Stimulated activated CD8-positive, alpha-beta memory T cell treated with anti-CD3 and anti-CD28 coated beads, Interleukin-15, amount 100 ng/mL, for 4 hours (primary cell): ENCODE results near the gene MIEF2.

Experiments
- DNase-seq, 2 donors: peaks; one replicate each; pipeline ENCODE4 v3.0.0-alpha.2; 2020; ENCODE audit warnings: low read depth in 2 of 2

The MIEF2 gene

DNA sequence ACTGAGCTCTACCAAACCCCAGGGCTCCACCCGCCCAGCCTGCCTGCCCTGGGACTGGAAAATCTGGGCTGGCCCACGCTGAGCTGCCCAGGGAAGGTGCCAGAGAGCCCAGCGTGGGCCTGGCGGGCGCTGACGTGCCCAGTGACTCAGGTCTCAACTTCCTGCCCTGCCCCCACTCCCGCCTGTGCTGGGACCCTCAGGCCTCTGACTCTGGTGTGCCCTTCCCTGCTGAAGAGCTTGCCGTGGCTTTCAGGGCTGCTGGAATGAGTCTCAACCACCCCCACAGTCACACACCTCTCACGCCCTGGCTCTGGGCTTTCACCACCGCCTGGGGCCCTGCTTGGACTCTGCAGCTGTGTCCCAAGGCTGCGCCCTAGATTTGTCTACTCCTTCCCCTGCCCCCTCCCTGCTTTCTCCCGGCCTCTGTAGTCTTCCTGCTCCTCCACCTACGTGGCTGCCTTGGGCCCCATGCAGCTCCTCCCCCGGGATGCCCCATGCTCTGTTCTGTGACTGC lies 24.7 kb upstream of the MIEF2 start:
- DNase-seq: no peak

DNA sequence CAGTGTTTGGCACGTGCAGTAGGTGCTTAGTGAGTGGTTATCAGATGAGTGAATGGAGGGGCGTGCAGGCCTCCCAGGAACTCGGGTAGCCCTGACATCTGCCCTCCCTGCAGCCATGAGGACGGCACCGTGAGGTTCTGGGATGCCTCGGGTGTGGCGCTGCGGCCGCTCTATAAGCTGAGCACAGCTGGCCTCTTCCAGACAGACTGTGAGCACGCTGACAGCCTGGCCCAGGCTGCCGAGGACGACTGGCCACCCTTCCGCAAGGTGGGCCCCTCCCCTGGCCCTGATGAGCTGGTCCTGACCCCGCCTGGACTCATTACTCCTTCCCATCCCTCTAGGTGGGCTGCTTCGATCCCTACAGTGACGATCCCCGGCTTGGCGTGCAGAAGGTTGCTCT lies 24.0 kb upstream of the MIEF2 start:
- DNase-seq: no peak

DNA sequence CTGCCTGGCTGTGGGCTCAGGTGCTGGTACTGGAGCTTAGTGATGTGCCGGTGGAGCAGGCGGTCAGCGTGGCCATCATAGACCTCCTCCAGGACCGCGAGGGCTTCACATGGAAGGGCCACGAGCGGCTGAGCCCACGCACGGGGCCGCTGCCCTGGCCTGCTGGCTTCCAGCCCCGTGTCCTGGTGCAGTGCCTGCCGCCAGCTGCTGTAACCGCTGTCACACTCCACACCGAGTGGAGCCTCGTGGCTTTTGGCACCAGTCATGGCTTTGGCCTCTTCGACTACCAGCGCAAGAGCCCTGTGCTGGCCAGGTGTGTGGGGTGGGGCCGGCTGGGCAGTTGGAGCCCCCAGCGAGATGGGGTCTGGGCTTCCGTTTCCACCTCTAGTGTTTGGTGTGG lies 23.0 kb upstream of the MIEF2 start:
- no peak for DNase-seq

DNA sequence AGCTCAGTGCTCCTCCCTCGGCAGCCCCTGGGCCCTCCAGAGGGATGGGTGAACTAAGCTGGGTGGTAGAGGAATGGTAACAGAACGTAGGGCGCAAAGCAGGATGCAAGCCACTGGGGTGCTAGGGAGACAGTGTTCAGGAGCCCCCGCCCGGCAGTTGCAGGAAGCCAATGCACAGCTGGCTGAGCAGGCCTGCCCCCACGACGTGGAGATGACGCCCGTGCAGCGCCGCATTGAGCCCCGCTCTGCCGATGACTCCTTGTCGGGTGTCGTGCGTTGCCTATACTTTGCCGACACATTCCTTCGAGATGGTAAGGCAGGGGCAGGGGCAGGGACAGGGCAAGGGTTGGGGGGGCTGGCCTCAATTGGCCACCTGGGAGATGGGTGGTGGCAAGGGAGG lies 22.2 kb upstream of the MIEF2 start:
- DNase-seq: no peak

DNA sequence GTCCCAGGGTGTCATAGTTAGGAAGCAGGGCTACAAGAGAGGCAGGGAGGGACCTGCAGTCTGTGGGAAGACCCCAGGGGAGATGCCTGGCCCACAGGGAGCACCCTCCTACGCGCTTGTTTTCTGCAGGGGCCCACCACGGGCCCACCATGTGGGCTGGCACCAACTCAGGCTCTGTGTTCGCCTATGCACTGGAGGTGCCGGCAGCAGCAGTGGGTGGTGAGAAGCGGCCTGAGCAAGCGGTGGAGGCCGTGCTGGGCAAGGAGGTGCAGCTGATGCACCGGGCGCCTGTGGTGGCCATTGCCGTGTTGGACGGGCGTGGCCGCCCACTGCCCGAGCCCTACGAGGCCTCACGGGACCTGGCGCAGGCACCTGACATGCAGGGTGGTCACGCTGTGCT lies 20.0 kb upstream of the MIEF2 start:
- DNase-seq: no peak

DNA sequence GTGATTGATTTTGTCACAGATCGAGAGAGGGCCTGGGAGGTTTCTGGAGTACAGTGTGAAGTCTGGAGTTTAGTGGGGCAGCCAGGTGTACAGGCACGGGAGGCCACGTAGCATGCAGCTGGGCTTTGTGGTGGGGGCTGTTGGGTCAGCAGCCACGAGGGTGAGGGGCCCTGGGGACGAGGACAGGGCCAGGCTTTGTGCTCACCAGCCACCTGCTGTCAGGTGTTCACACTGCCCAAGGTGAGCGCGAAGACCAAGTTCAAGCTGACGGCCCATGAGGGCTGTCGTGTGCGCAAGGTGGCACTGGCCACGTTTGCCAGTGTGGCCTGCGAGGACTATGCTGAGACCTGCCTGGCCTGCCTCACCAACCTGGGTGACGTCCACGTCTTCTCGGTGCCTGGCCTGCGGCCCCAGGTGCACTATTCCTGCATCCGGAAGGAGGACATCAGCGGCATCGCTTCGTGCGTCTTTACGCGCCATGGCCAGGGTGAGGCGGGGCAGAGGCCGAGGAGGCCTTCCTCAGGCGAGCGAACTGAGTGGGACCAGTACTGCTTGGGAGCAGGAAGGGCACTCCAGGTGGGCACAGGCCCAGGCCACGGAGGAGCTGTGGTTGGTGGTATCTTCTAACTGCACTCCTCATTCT lies 19.1 kb upstream of the MIEF2 start:
- DNase-seq: no peak

DNA sequence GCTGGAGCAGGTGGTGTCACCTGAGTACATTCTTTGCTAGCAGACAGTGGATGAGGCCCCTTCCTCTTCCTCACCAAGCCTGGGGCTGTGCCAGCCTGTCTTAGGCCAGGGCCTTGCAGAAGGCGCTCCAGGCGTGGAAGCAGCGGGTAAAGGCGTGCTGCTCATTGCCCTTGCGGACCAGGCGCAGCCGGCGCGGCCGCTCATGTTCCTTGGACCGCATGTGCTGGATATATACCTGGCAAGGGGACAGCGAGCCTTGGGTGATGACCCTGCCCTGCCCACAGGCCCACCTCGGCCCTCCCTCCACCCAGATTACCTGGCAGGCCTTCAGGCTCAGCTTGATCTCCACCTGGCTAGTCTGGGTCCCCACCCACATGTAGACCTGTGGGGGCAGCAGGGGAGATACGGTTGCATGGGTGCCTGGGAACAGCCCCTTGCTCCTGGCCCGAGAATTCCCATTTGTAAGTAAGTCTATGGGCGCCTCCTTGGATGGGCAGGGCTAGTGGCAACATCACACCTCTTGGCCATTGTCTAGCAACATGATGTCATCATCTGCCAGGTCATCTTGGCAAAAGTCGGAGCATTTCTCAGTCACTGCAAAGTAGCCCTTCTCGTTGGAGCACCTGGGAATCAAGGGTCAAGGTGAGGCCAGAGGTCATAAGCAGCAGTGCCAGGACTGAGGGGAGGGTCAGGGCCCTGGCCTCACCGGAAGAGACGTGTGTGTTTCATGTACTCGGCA lies 15.3 kb upstream of the MIEF2 start:
- no peak for DNase-seq

DNA sequence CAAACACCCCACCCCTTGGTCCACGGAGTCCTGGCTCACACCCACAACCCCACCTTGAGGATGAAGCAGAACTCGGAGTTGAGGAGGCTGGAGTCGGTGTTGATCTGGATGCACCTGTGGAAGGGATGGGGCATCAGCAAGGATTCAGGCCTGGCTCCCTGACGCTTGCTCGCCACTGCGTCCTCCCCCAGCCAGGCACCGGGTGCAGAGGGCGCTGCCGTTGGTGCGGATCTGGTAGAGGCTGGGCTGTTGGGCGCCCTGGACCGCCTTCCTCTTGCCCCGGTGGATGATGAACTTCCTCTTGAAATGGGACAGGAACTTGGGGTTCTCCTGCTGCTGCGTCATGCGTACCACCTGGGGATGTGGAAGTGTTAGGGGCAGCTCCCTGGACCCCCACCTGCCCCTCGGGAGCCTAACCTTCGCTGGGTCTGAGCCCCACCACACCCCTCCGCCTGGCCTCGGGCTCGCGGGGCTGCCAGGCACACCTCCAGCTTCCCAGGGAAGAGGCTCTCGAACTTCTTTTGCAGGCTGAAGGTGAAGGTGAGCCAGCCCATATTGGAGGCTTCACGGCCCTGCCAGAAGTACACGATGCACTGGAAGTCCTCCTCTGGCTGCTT lies 14.2 kb upstream of the MIEF2 start:
- no peak for DNase-seq

DNA sequence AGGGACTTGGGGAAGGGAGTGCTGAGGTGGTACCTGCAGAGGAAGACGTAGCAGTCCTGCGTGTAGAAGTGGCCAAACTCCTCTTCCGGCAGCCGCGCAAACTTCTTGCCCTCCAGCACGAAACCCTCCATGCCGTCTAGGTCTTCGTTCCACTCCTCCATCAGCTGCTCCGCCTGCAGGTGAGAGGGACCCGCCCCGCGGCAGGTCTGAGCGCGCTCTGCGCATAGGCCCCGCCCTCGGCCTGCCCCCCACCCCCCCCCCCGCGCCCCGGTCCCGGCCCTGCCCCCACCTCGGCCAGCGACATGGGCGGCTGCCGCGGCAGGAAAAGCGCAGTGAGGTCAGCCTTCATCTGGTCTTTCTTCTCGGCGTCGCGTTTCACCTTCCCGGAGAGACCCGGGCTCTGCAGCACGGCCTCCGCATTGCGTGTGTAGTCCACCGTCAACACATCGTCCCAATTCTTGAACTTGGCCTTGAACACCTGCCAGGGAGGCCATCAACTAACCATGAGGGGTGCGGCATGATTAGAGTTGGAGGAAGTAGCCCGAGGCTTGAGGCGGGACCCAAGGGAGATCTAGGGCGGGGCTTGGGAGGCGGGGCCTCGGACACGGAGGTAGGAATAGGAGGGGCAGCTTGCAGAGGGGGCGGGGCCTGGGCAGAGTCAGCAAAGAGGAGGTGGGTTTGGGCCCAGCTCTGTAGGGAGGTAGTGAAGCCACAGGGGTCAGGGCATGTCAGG lies 13.4 kb upstream of the MIEF2 start:
- no peak for DNase-seq

DNA sequence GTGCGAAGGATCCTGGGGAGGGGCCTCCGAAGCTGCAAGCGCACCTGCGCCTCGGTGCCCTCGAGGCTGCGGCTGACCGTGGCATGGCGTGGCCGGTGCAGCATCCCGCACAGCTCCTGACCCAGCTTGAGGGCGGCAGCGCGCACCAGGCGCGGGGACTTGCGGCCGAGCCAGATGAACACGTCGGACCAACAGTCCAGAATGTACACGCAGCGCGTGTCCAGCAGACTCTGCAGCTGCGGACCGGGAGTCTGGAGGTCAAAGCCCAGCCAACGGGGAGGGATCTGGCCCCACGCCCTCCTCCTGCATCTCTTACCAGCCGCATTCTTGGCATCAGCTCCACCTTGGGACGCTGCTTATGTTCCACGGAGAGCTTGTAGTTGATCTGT lies 12.9 kb upstream of the MIEF2 start:
- no peak for DNase-seq

DNA sequence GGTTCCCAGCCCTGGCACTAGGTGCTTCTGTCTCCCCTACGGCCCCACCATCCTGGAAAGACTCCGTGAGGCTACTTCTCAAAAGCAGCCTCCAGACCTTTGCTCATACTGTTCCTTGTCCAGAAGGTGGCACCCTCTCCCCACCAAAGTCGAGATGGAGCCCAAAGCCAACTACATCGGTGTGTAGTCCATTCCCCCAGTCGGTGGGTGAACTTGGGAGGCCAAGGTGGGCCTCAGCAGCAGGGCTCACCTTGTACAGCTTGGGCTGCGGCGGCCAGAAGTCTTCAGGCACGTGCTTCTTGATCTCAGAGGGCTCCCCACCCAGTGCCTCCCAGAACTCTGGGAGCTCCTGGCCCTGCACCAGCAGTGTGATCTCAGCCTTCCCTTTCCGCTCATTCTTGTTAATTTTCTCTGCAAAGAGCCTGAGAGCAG lies 12.1 kb upstream of the MIEF2 start:
- peak; percentile 27 to 28 for DNase-seq

DNA sequence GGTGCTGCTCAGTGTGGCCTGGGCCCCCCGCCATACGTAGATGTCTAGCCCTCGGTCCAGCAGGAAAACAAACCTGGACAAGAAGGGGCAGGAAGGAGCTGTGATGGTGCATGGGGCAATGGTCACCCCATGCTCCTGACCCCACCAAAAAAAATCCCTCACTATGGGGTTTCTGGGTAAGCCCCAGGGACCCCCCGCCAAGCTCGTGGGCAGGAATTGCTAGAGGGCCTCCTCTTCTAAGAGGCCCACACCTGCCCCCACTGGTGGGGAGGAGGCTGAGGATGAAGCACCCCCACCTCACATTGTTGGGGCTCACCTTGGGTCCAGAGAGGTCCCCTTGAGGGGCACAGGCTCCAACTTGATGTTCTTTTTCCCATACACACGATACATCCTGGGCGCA lies 11.7 kb upstream of the MIEF2 start:
- no peak for DNase-seq

DNA sequence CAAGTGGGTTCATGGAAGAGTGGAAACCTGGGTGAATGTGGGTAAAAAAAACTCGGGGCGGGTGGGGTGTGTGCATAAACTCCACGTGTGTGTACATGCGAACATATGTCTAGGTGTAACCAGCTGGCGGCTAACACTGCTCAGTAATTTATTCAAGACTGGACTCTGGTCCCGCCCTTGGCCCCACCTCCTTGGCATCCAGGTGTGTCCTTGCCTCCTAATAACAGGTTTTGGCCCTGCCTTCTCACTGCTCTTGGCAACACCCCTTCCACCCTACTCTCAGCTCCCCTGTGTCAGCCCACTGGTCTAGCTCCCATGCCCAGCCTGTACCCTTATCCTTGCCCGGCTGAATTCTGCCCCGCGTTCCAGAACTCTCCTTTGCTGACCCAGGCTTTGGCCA lies 10.2 kb upstream of the MIEF2 start:
- DNase-seq: no peak

DNA sequence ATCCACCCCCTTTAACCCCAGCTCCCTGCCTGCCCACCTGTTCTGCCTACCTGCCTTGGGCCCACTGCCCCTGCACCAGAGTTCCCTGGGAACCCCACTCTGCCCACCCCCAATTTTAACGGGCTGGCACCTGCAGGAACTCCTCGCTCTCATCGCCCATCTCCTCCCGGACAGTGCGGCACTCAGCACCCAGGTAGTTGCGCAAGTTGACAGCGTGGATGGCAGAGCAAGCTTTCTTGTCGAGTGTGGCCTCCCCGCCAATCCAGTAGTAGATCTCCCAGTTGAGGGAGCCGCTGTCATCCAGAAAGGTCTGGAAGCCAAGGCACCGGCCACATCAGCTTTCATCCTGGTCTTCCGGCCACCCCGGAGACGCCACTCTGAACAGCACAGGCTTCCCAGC lies 9.8 kb upstream of the MIEF2 start:
- no peak for DNase-seq

DNA sequence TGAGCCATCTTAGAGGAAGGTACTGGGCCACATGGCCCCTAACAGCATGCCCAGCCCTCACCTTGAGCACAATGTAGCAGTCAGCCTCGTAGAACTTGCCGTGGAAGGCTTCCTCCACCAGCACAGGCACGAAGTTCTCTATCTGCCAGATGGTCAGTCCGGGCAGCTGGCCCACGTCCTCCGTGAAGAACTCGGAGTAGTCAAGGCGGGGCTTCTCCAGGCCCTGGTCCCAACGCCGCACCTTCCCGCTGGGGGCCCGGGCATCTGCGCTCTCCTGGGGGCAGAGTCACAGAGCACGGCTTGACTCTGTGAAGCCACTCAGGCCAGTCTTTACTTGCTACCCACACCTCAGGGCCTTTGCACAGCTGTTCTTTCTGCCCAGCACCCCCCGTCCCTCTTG lies 9.3 kb upstream of the MIEF2 start:
- DNase-seq: no peak

DNA sequence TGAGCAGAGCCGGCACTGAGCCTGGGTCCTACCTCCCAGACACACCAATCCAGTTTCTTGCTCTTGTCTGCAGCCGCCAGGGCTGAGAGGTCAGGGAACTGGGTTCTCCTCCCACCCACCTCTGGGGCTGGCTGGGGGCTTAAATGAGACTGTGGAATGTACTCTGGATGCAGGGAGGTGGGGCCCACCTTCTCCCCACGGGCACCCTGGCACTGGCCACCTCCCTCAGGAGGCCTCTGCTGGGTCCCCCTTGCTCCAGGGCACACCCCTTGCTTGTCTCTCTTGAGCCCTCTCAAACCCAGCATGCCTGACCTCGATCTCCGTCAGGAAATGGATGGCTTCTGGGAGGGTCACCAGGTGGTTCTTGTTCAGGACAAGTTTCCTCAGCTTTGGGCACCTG lies 8.3 kb upstream of the MIEF2 start:
- DNase-seq: no peak

DNA sequence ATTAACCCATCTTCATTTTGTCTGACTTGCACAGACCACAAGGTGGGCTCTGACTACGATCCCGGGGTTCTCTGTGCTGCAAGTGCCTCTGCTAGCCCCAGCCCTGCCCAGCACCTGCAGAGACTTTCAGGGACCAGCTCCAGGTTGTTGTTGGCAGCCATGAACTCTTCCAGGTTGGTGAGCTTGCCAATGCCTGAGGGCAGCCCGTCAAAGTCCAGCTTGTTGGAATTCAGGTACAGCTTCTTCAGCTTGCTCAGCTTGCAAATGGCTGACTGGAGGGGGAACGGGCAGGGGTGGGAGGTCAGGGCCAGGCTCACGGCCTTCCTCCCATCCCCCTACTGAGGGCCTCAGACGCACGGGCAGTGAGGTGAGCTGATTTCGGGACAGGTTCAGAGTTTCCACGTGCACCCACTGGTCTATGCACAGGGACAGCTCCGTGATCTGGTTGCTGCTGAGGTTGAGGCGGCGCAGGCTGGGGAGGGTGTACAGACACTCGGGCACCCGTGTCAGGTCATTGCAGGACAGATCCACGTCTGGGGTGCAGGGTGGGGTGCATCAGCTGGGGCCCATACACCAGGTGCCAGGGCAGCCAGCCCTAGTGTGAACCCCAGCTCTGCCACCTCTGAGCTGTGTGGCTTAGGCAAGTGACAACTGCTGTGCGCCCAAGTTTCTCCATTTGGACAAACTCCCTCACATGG lies 7.1 kb upstream of the MIEF2 start:
- DNase-seq: no peak

DNA sequence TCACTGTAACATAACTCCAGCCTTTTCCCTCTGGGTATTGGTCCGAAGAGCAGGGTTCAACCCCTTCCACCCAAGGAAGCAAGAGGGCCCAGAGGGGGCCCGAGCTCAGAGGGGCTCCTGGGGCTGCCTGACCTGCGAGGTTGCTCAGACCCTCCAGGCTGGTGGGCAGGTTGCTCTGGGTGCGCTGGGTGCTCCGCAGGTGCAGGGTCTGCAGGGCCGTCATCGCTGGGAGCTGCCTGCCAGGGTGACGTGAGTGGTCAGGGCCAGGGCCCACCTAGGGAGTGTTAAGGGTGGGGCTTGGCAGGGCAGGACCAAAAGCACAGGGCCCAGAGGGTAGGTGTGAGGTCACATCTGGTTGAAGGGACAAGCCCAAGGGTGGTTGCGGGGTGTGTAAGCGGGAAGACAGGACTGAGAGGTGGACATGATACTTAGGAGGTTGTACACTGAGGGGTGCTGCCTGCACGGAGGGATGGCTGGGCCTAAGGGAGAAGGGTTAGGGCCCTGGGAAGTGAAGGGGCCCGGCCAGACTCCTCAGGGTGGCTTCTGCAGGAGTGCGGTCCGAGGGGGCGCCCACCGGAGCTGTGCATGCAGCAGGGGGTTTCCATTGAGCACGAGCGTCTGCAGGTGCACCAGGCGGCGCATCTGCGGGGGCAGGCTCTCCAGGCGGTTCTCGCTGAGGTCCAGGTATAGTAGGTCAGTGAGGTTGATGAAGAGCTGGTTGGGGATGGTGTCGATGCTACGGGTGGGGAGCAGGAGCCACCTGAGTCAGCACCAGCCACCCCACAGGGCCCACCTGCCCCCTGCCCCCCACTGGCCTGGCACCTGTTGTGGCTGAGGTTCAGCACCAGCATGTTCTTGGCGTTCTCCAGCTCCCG lies 6.3 kb upstream of the MIEF2 start:
- no peak for DNase-seq

DNA sequence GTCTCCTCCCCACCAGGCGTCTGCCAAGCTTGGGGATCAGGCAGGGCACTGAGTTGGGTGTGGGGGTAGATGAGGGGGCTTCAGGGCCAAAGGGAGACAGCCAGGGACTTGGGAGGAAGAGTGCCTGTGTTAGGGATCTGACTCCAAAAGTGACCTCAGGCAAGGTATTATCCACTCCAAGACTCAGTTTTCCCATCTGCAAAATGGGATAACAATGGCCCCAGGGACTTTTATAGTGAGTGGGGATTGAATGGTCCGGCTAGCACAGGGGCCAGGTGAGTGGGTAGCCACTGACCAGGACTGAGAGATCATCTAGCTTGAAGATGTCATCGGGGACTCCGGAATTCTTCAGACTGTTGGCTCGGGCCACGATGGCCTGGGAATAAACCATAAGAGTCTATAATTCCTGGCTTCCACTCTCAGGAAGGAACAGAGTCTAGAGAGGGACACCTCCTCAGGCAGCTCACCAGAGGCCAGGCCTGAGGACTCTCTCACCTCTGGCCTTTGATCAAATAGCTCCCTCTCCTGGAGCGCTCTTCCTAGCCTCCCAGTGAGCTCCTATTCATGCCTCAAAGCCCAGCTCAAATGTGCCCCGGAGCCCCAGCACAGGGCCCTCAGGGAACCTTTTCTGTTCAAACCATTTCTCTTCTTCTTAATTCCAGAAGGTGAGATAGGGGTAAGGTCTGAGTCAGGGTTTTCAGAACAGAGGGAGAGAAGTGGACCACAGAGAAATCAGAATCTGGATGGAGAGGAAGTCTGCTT lies 5.4 kb upstream of the MIEF2 start:
- DNase-seq: no peak

DNA sequence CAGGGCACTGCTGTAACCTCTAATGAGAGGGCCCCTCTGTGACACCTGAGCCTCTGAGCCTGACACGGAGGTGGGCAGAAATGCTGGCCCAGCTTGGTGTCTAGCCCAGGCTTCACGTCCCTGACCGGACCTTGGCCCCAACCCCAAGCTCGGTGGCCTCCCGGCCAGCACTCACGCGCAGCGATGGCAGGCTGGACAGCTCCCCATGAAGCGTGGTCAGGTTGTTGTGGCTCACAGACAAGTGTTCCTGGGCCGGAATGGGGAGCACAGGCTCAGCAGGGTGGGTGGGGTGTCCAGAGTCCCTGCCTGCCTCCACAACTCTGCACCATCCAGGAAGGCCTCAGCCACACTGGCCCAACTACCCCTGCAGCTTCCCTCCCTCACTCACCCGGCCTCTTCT lies 4.1 kb upstream of the MIEF2 start:
- no peak for DNase-seq
